BLaER1 treated with 17β-estradiol and CSF1 and Interleukin-3, amounts not matched to agents 10 nM and 100 nM (cell line): Measurements from ENCODE around the gene DDX10.
"Not testable (repeated sequence)": the region's sequence is repeated elsewhere in the genome, so short reads cannot be mapped to it uniquely, and the experiment has no call there.

Experiments
- H3K27ac ChIP-seq, 11 experiments: shearing (Covaris generic); formaldehyde crosslinking; 2 replicates each; pipeline ENCODE4 v1.8.1; 2022
- H3K27me3 ChIP-seq, 11 experiments: shearing (Covaris generic); formaldehyde crosslinking; 2 replicates each; pipeline ENCODE4 v1.8.1; 2022
- H3K36me3 ChIP-seq, 11 experiments: shearing (Covaris generic); formaldehyde crosslinking; 2 replicates each; pipeline ENCODE4 v1.8.1; 2022
- H3K4me1 ChIP-seq, 10 experiments: shearing (Covaris generic); formaldehyde crosslinking; 2 replicates each; pipeline ENCODE4 v1.8.1; 2022
- H3K4me2 ChIP-seq, 11 experiments: shearing (Covaris generic); formaldehyde crosslinking; 2 replicates each; pipeline ENCODE4 v1.8.1; 2022
- H3K4me3 ChIP-seq, 10 experiments: shearing (Covaris generic); formaldehyde crosslinking; 2 replicates each; pipeline ENCODE4 v1.8.1; 2022
- H3K9ac ChIP-seq, 11 experiments: shearing (Covaris generic); formaldehyde crosslinking; 2 replicates each; pipeline ENCODE4 v1.8.1; 2022
- H3K9me3 ChIP-seq, 11 experiments: shearing (Covaris generic); formaldehyde crosslinking; replicated peaks in 1 of 11; 2 replicates each; pipeline ENCODE4 v1.8.1; 2022
- H4K20me1 ChIP-seq, 11 experiments: shearing (Covaris generic); formaldehyde crosslinking; 2 replicates each; pipeline ENCODE4 v1.8.1; 2022
- Cebpa-rat ChIP-seq, 11 experiments: shearing (Covaris generic); IDR thresholded peaks; 2 replicates each; pipeline ENCODE4 v1.8.1; 2022

Gene DDX10

GRCh38 chr11:108734956-108735559, 70.2 kb downstream of the DDX10 start:
- no peak overlapping the region for H3K4me3 ChIP-seq
- no peak overlapping the region for H3K9ac ChIP-seq
- H4K20me1 ChIP-seq, result peaks cover 0 to 96% (median 20%) of the 10 kb centered on the region in 11 experiments; a peak in 8 of 22 replicates
- H3K27ac ChIP-seq, result no peak overlapping the region
- H3K4me2 ChIP-seq, result no peak overlapping the region
- TF ChIP-seq Cebpa-rat (IDR thresholded peaks at IDR 0.05), result no peak
- peaks cover 8 to 18% (median 15%) of the 10 kb centered on the region in 11 experiments; a peak in 21 of 22 replicates for H3K9me3 ChIP-seq
- peaks cover 16 to 77% (median 62%) of the 10 kb centered on the region in 11 experiments; a peak in 21 of 22 replicates for H3K36me3 ChIP-seq
- H3K27me3 ChIP-seq, result no peaks in the 10 kb centered on the region
- peaks cover 0 to 25% (median 15%) of the 10 kb centered on the region in 10 experiments; a peak in 17 of 20 replicates for H3K4me1 ChIP-seq

- H3K27ac ChIP-seq, H3K27me3 ChIP-seq, H3K4me1 ChIP-seq, H3K9ac ChIP-seq, H3K4me3 ChIP-seq, H3K4me2 ChIP-seq: not testable (repeated sequence)
- Histone ChIP-seq H3K9me3 (peaks cover 24 to 42% (median 34%) of the 10 kb centered on the region in 11 experiments), H4K20me1 (peaks cover 0 to 77% (median 5%) of the 10 kb centered on the region in 11 experiments; a peak in 7 of 22 replicates), H3K36me3 (peaks cover 30 to 84% (median 71%) of the 10 kb centered on the region in 11 experiments)
Observed at GRCh38 chr11:108740132-108740531, 75.3 kb downstream of the DDX10 start.

- peaks cover 0 to 75% (median 0%) of the 10 kb centered on the region in 11 experiments; a peak in 6 of 22 replicates for H4K20me1 ChIP-seq
- H3K27me3 ChIP-seq, result no peaks in the 10 kb centered on the region
- no peak overlapping the region for H3K9ac ChIP-seq
- H3K9me3 ChIP-seq, result peaks cover 24 to 38% (median 31%) of the 10 kb centered on the region in 11 experiments
- TF ChIP-seq Cebpa-rat (IDR thresholded peaks at IDR 0.05), result no peak
- no peak overlapping the region for H3K4me2 ChIP-seq
- H3K36me3 ChIP-seq, result peaks cover 26 to 65% (median 59%) of the 10 kb centered on the region in 11 experiments
- H3K27ac ChIP-seq, result no peak overlapping the region
- H3K4me1 ChIP-seq, result no peaks in the 10 kb centered on the region
- H3K4me3 ChIP-seq, result no peak overlapping the region
Observed at GRCh38 chr11:108743851-108744250, 79.0 kb downstream of the DDX10 start.

GRCh38 chr11:108748968-108749367, 84.1 kb downstream of the DDX10 start:
- H3K4me3 ChIP-seq, result no peak overlapping the region
- H3K36me3 ChIP-seq, result peaks cover 0 to 31% (median 12%) of the 10 kb centered on the region in 11 experiments; a peak in 10 of 22 replicates
- H3K9me3 ChIP-seq, result no peaks in the 10 kb centered on the region
- no peak for TF ChIP-seq Cebpa-rat (IDR thresholded peaks at IDR 0.05)
- peaks cover 0 to 5% (median 0%) of the 10 kb centered on the region in 10 experiments; a peak in 1 of 20 replicates for H3K4me1 ChIP-seq
- no peaks in the 10 kb centered on the region for H3K27me3 ChIP-seq
- peaks cover 0 to 72% (median 9%) of the 10 kb centered on the region in 11 experiments; a peak in 7 of 22 replicates for H4K20me1 ChIP-seq
- no peak overlapping the region for H3K27ac ChIP-seq
- no peak overlapping the region for H3K9ac ChIP-seq
- H3K4me2 ChIP-seq, result no peak overlapping the region

GRCh38 chr11:108751444-108751843, 86.6 kb downstream of the DDX10 start:
- Histone ChIP-seq H3K4me3 (no peak overlapping the region), H3K36me3 (peaks cover 0 to 25% (median 5%) of the 10 kb centered on the region in 11 experiments; a peak in 9 of 22 replicates), H3K27ac (no peak overlapping the region), H4K20me1 (peaks cover 0 to 82% (median 9%) of the 10 kb centered on the region in 11 experiments; a peak in 7 of 22 replicates), H3K4me2 (no peak overlapping the region), H3K9ac (no peak overlapping the region), H3K4me1 (peaks cover 0 to 6% (median 0%) of the 10 kb centered on the region in 10 experiments; a peak in 4 of 20 replicates), H3K27me3 (no peaks in the 10 kb centered on the region), H3K9me3 (no peaks in the 10 kb centered on the region)
- no peak for TF ChIP-seq Cebpa-rat (IDR thresholded peaks at IDR 0.05)

DNA sequence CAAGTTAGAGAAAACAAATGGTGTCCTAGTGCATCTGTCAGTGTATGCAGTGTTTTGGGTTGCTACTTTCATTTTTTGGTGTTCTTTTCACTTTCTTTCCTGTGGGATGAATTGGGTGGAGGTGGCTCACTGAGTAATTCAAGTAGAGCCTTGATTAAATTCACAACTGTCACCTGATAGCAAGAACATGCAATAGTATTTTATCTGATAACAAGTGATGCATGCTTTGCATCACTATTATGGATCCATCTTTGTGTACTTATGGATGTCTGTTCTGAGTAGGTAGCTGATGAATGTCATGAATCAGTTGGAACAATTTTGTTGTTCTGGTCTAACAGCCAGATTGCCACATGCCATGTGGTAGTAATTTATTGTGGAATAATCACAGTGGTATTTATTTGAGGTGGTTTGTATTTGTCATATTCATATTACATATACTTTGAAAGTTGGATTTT, 87.5 kb downstream of the DDX10 start:
- H3K27me3 ChIP-seq, result no peaks in the 10 kb centered on the region
- H3K9ac ChIP-seq, result no peak overlapping the region
- no peak overlapping the region for H3K4me3 ChIP-seq
- H3K36me3 ChIP-seq, result peaks cover 0 to 25% (median 0%) of the 10 kb centered on the region in 11 experiments; a peak in 5 of 22 replicates
- TF ChIP-seq Cebpa-rat (IDR thresholded peaks at IDR 0.05), result no peak
- H3K4me1 ChIP-seq, result peaks cover 0 to 6% (median 0%) of the 10 kb centered on the region in 10 experiments; a peak in 4 of 20 replicates
- H3K9me3 ChIP-seq, result peaks cover 0 to under 1% (median 0%) of the 10 kb centered on the region in 11 experiments; a peak in 1 of 22 replicates
- no peak overlapping the region for H3K27ac ChIP-seq
- H4K20me1 ChIP-seq, result peaks cover 0 to 82% (median 8%) of the 10 kb centered on the region in 11 experiments; a peak in 8 of 22 replicates
- H3K4me2 ChIP-seq, result no peak overlapping the region

DNA sequence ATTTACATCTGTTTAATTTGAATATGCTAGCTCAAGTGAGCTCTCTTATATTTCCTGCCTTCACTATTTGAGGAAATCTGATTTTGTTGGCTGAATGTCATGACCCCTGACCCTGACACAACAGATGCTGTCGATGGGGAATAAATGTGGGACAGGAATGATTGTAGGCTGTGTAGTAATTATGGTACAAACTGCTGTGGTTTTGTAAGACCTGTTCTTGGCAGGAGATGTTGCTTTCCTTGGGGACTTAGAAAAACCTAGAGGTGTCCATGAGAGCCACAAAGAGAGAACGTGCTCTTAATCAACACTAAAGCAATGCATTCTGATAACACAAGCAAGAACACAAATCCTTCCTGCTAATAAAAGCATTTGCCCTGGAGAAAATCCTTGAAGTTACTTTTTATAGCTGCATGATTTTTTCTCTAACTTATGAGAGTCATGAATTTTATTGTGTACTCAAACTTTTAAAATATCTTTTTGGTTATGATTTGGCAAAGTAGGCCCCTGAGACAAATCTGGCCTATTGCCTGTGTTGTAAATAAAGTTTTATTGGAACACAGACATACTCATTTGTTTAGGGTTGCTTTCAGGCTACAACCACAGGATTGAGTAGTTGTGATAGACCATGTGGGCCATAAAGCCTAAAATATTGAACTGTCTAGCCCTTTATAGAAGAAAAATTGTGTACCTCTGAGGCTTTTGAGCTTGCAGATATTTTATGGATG, 90.2 kb downstream of the DDX10 start:
- Histone ChIP-seq H3K4me1 (peaks cover 0 to 6% (median 0%) of the 10 kb centered on the region in 10 experiments; a peak in 4 of 20 replicates), H3K9me3 (peaks cover 0 to 7% (median 0%) of the 10 kb centered on the region in 11 experiments; a peak in 3 of 22 replicates), H3K4me3 (no peak overlapping the region), H3K9ac (no peak overlapping the region), H3K27me3 (no peaks in the 10 kb centered on the region), H3K27ac (no peak overlapping the region), H3K4me2 (peak overlapping the region in 1 of 11 experiments; percentile 1; a peak in 1 of 22 replicates), H3K36me3 (peaks cover 0 to 17% (median 4%) of the 10 kb centered on the region in 11 experiments; a peak in 7 of 22 replicates), H4K20me1 (peaks cover 0 to 88% (median 13%) of the 10 kb centered on the region in 11 experiments; a peak in 8 of 22 replicates)
- no peak for TF ChIP-seq Cebpa-rat (IDR thresholded peaks at IDR 0.05)

DNA sequence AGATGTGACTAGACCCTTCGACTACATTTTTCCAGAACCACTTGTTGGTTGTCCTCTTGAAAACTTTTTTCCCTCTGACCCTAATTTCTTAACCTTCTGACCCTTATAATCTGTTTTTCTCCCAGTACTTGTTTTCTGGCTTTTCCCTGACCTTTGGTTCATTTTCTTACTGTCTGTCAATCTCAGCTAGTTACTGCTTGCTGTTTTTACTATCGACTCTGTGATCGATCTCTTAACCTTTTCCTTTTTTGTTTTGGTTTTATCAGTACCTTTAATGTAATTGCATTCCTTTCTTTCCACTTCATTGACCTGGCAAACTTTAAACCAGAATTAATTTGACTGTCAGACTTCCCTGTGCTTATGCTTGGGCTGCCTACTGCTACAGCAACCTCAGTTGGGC, 92.8 kb downstream of the DDX10 start:
- peaks cover 0 to 99% (median 16%) of the 10 kb centered on the region in 11 experiments; a peak in 9 of 22 replicates for H4K20me1 ChIP-seq
- H3K4me2 ChIP-seq, result no peak overlapping the region
- H3K9ac ChIP-seq, result no peak overlapping the region
- peaks cover 0 to 7% (median 0%) of the 10 kb centered on the region in 11 experiments; a peak in 3 of 22 replicates for H3K9me3 ChIP-seq
- TF ChIP-seq Cebpa-rat (IDR thresholded peaks at IDR 0.05), result no peak
- peaks cover 0 to 6% (median 0%) of the 10 kb centered on the region in 10 experiments; a peak in 3 of 20 replicates for H3K4me1 ChIP-seq
- no peak overlapping the region for H3K4me3 ChIP-seq
- no peaks in the 10 kb centered on the region for H3K27me3 ChIP-seq
- peaks cover 0 to 10% (median under 1%) of the 10 kb centered on the region in 11 experiments; a peak in 5 of 22 replicates for H3K36me3 ChIP-seq
- no peak overlapping the region for H3K27ac ChIP-seq
